GM19397 (cell line): ENCODE data around the gene CLEC12A.

Experiments
- ATAC-seq: cut with Tn5 transposase; IDR thresholded peaks from one replicate; pipeline ENCODE4 v1.9.1; 2021; ENCODE audit warnings: mild to moderate bottlenecking, moderate library complexity; ENCODE audit not compliant: unreplicated experiment

Gene CLEC12A

GRCh38 chr12:10031771-10032175, 60.6 kb downstream of the CLEC12A start:
- no peak for ATAC-seq

GRCh38 chr12:10033783-10034545, 62.8 kb downstream of the CLEC12A start:
- ATAC-seq: no peak
